DOHH2 (cell line): ENCODE data around the gene ABCB8.

ENCODE experiments used
- CTCF ChIP-seq: fragments of 200-600 bp; sonication (generic); IDR thresholded peaks from one replicate; pipeline ENCODE4 v1.5.1; 2014; ENCODE audit warnings: antibody characterized with exemption, mild to moderate bottlenecking, low read depth, low read length; ENCODE audit not compliant: poor library complexity, severe bottlenecking
- EZH2phosphoT487 ChIP-seq: fragments of 200-600 bp; sonication (generic); IDR thresholded peaks from 2 replicates; pipeline ENCODE4 v1.6.1; 2017; ENCODE audit warnings: borderline replicate concordance, mild to moderate bottlenecking, antibody characterized with exemption, low read length, moderate library complexity, mixed read lengths

- no peak for TF ChIP-seq CTCF
- TF ChIP-seq EZH2phosphoT487 = no peak
Measured at GRCh38 chr7:151014950-151015349, 13.3 kb upstream of the ABCB8 start.
